GM10248 (cell line): Measurements from ENCODE around the gene CDH1.

Source experiments
- CTCF ChIA-PET: fragments of 300-600 bp; sonication (Branson Sonifier 250); formaldehyde crosslinking; extraction: SDS; loops from one replicate; lab custom pipeline; 2021; ENCODE audit warnings: antibody characterized with exemption; lab: Yijun Ruan, JAX
- POLR2A ChIA-PET: fragments of 350-650 bp; sonication (Branson Sonifier 250); formaldehyde crosslinking; extraction: SDS; loops from one replicate; lab custom pipeline; 2020; ENCODE audit warnings: antibody characterized with exemption; lab: Yijun Ruan, JAX
- DNase-seq: peaks from one replicate; pipeline ENCODE4 v3.0.0; 2012; ENCODE audit errors: extremely low spot score
- CTCF ChIP-seq: IDR thresholded peaks from 2 replicates; pipeline ENCODE4 v1.5.1; 2012; ENCODE audit warnings: mild to moderate bottlenecking, low read depth; ENCODE audit errors: extremely low read depth, missing control alignments, control extremely low read depth

The CDH1 gene

GRCh38 chr16:68724797-68725196 is 12.3 kb upstream of the CDH1 start:
- TF ChIP-seq CTCF: no peak
- CTCF ChIA-PET: no interaction called here
- no peak for DNase-seq
- POLR2A ChIA-PET: no interaction called here

GRCh38 chr16:68728523-68728922 is 8.6 kb upstream of the CDH1 start:
- CTCF ChIA-PET: interaction anchor here (1.1 kb wide), 2 partner anchors 10 to 12 kb away, joined by 3 to 4 read pairs; no protein-coding TSS in a partner anchor
- no peak for TF ChIP-seq CTCF

GRCh38 chr16:68731637-68732036 is 5.5 kb upstream of the CDH1 start:
- no peak for DNase-seq
- ChIA-PET POLR2A (no interaction called here), CTCF (no interaction called here)
- TF ChIP-seq CTCF: no peak

More at GRCh38 chr16:68728523-68728922, 8.6 kb upstream of the CDH1 start:
- no peak for DNase-seq
- POLR2A ChIA-PET: no interaction called here

- CTCF ChIA-PET: no interaction called here
Measured at GRCh38 chr16:68732042-68732680, 4.9 kb upstream of the CDH1 start.

GRCh38 chr16:68732741-68733399 is 4.2 kb upstream of the CDH1 start:
- CTCF ChIA-PET: no interaction called here
- TF ChIP-seq CTCF: no peak
- POLR2A ChIA-PET: no interaction called here
- DNase-seq: no peak

More at GRCh38 chr16:68732042-68732680, 4.9 kb upstream of the CDH1 start:
- POLR2A ChIA-PET: no interaction called here
- DNase-seq: no peak
- TF ChIP-seq CTCF: no peak

- no peak for TF ChIP-seq CTCF
- ChIA-PET CTCF (no interaction called here), POLR2A (no interaction called here)
- no peak for DNase-seq
Measured at GRCh38 chr16:68733570-68733969, 3.5 kb upstream of the CDH1 start.
